GM12878 (cell line): ENCODE results near the gene ZNF837. TPM values are rescaled to one million over a fixed set of nuclear protein-coding genes. Genes with fewer than 3 reads are reported as not detected.
A peak's percentile ranks its signal among the peaks of the same experiment; 100 is the strongest.

Experiments
- ATAC-seq: fragments of 200-7000 bp; cut with Tn5 transposase; 3 replicates; pipeline ENCODE4 v1.9.1; 2020; ENCODE audit warnings: mild to moderate bottlenecking, moderate library complexity
- BruUV-seq: library from RNA; stranded (reverse); fragments of 400-500 nt; replicated peaks from 2 replicates; lab custom pipeline; 2021; lab: Mats Ljungman, UMichigan
- CTCF ChIA-PET: fragments of 300-600 bp; sonication (Branson Sonifier 250); formaldehyde crosslinking; extraction: SDS; loops from one replicate; lab custom pipeline; 2021; ENCODE audit warnings: inconsistent platforms; lab: Yijun Ruan, JAX
- POLR2A ChIA-PET: fragments of 350-600 bp; formaldehyde crosslinking; extraction: SDS; loops from one replicate; lab custom pipeline; 2021; ENCODE audit warnings: inconsistent platforms; lab: Charles Lee
- RAD21 ChIA-PET: fragments of 300-600 bp; sonication (Branson Sonifier 250); formaldehyde crosslinking; loops from one replicate; lab custom pipeline; 2023; ENCODE audit warnings: antibody characterized with exemption; ENCODE audit not compliant: unreplicated experiment; lab: Charles Lee
- SMC1A ChIA-PET: fragments of 300-600 bp; sonication (Branson Sonifier 250); formaldehyde crosslinking; loops from one replicate; lab custom pipeline; 2023; ENCODE audit not compliant: unreplicated experiment, uncharacterized antibody; lab: Charles Lee
- DNase-seq: peaks from one replicate; pipeline ENCODE4 v3.0.0-alpha.2; 2011; ENCODE audit warnings: low read depth, low spot score
- FAIRE-seq: peaks from 3 replicates; lab custom pipeline; 2011; peaks lifted over from hg19 to GRCh38; lab: Jason Lieb, UNC
- H2AFZ ChIP-seq: 2 replicates; pipeline ENCODE4 v1.6.0; 2011; ENCODE audit warnings: low read depth, low read length, control low read depth; ENCODE audit not compliant: control insufficient read depth
- H3K27ac ChIP-seq: 2 replicates; pipeline ENCODE4 v1.5.1; 2011; ENCODE audit warnings: control low read depth; ENCODE audit not compliant: control insufficient read depth, insufficient read depth
- H3K27me3 ChIP-seq, 2 experiments: replicated peaks in 1 of 2; 2 replicates each; pipeline versions ENCODE4 v1.6.0 to v1.6.1; 2011; ENCODE audit warnings: low read length in 1 of 2; ENCODE audit not compliant: control insufficient read depth in 2 of 2, insufficient read depth in 2 of 2
- H3K36me3 ChIP-seq, 2 experiments: 2 replicates each; pipeline ENCODE4 v1.5.1; 2011; ENCODE audit warnings: low read length in 1 of 2; ENCODE audit not compliant: control insufficient read depth in 2 of 2, insufficient read depth in 2 of 2
- H3K4me1 ChIP-seq: 2 replicates; pipeline ENCODE4 v1.6.1; 2011; ENCODE audit warnings: mild to moderate bottlenecking, low read length, moderate library complexity, mixed read lengths; ENCODE audit not compliant: control insufficient read depth, insufficient read depth
- H3K4me2 ChIP-seq: 2 replicates; pipeline ENCODE4 v1.6.0; 2011; ENCODE audit warnings: control low read depth; ENCODE audit not compliant: control insufficient read depth, insufficient read depth
- H3K4me3 ChIP-seq: fragments of 200-600 bp; sonication (generic); 2 replicates; pipeline ENCODE4 v1.5.1; 2016
- H3K79me2 ChIP-seq: 2 replicates; pipeline ENCODE4 v1.6.0; 2011; ENCODE audit warnings: low read length; ENCODE audit not compliant: control insufficient read depth, insufficient read depth
- H3K9ac ChIP-seq: 2 replicates; pipeline ENCODE4 v1.8.0; 2011; ENCODE audit warnings: low read length, control low read depth, mixed read lengths; ENCODE audit not compliant: control insufficient read depth, insufficient read depth
- H3K9me3 ChIP-seq: replicated peaks from 3 replicates; pipeline ENCODE4 v1.5.1; 2011; ENCODE audit warnings: mild to moderate bottlenecking, low read length; ENCODE audit not compliant: control insufficient read depth, insufficient read depth
- H4K20me1 ChIP-seq: 2 replicates; pipeline ENCODE4 v1.6.0; 2011; ENCODE audit not compliant: control insufficient read depth, insufficient read depth
- CTCF ChIP-seq, 3 experiments: IDR thresholded peaks in 2 of 3; conservative IDR thresholded peaks in 1 of 3; 2 replicates each; pipeline ENCODE4 v1.5.1; 2011; ENCODE audit warnings: low read depth in 3 of 3, low read length in 3 of 3, mild to moderate bottlenecking in 3 of 3, control low read depth in 2 of 3, moderate library complexity in 2 of 3, inconsistent platforms in 1 of 3, mixed read lengths in 1 of 3; ENCODE audit not compliant: control insufficient read depth in 2 of 3, insufficient read depth in 1 of 3; ENCODE audit errors: extremely low read depth in 1 of 3
- RELA ChIP-seq: fragments of 450-650 bp; IDR thresholded peaks from 2 replicates; pipeline ENCODE4 v1.8.0; 2014; ENCODE audit warnings: borderline replicate concordance; ENCODE audit not compliant: partially characterized antibody
- WGBS: methylation state at CpG from one replicate; pipeline ENCODE4 v1.1.6; 2016; ENCODE audit warnings: low lambda C conversion rate; ENCODE audit not compliant: insufficient replicate concordance, insufficient coverage; ENCODE audit errors: missing lambda C conversion rate; 5-methylcytosine and 5-hydroxymethylcytosine counted together
- in situ Hi-C: fragments of 300-500 bp; cut with MboI; formaldehyde crosslinking; loops from 9 replicates; pipeline ENCODE4 v1.14.3; 2018; ENCODE audit warnings: mixed read lengths
- intact Hi-C: fragments of 100-400 bp; cut with micrococcal nuclease; formaldehyde crosslinking; loops from one replicate; pipeline ENCODE4 v1.14.2; 2022; ENCODE audit not compliant: unreplicated experiment
- polyA plus RNA-seq, 11 experiments: library from polyadenylated mRNA; depleted of rRNA in 4 of 11; unstranded in 6 of 11; stranded (reverse) in 5 of 11; fragments of >200 nt; fragmentation: Nextera tagmentation in 4 of 11; fragmentation: Illumina TruSeq in 1 of 11; extraction: Ambion mirVana in 4 of 11; extraction: Trizol in 1 of 11; gene quantifications; 1 replicate in 1 of 11; 2 replicates in 10 of 11; pipeline versions ENCODE4 v1.2.1 to v1.2.3, GENCODE V29; 2011 to 2016; ENCODE audit warnings: inconsistent platforms in 2 of 11, missing spikeins in 2 of 11, low read depth in 1 of 11
- total RNA-seq, 4 experiments: library from RNA; depleted of rRNA in 3 of 4; stranded (reverse); fragments of >200 nt in 3 of 4; fragmentation: Illumina TruSeq in 1 of 4; extraction: Trizol in 1 of 4; gene quantifications; 2 replicates each; pipeline versions ENCODE4 v1.2.1 to v1.2.3, GENCODE V29; 2013 to 2021

Gene ZNF837
- total and polyA plus RNA-seq, 10 of the 15 experiments (the other 5 are each of a cell fraction or from before 2014, with no cell fraction given), result 0.07 to 2.9 (median 2.0) TPM; not detected in 2

- intact Hi-C loops, result no loop called here
- FAIRE-seq, result no peak
Observed at GRCh38 chr19:58338825-58339558, 41.8 kb downstream of the ZNF837 start.

More at GRCh38 chr19:58338825-58339558, 41.8 kb downstream of the ZNF837 start:
- no peak overlapping the region for H3K4me3 ChIP-seq
- ATAC-seq, result no peak
- CTCF ChIA-PET, result no interaction called here
- POLR2A ChIA-PET, result no interaction called here
- TF ChIP-seq RELA, result no peak
- TF ChIP-seq CTCF (IDR thresholded peaks at IDR 0.05 in 2 of 3, conservative IDR thresholded peaks at IDR 0.05 in 1 of 3; ENCODE audit: control insufficient read depth in 2 of 3, extremely low read depth in 1 of 3, insufficient read depth in 1 of 3, low read depth in 3 of 3, low read length in 3 of 3), result 0 out of 6 replicates have a peak, but pooled peaks of 1 of the 3 experiments have one; percentile 0
- H4K20me1 ChIP-seq, result no peaks in the 10 kb centered on the region; the same call in 1 of the 2 replicates
- no TSS peak for BruUV-seq
- H3K27ac ChIP-seq, result no peak overlapping the region
- H3K9ac ChIP-seq, result no peak overlapping the region
- no peaks in the 10 kb centered on the region for H3K4me1 ChIP-seq
- in situ Hi-C loops, result no loop called here
- RAD21 ChIA-PET, result no interaction called here
- no peaks in the 10 kb centered on the region; the same call in 2 of the 3 replicates for H3K9me3 ChIP-seq
- 92% methylated on average over 29 of the region's 30 CpGs for WGBS
- no peak overlapping the region for H2AFZ ChIP-seq
- no peaks in the 10 kb centered on the region for H3K27me3 ChIP-seq
- no peak overlapping the region for H3K4me2 ChIP-seq
- peaks cover 7 to 11% of the 10 kb centered on the region in 2 experiments; a peak in 3 of 4 replicates for H3K36me3 ChIP-seq
- DNase-seq, result no peak
- SMC1A ChIA-PET, result no interaction called here
- no peaks in the 10 kb centered on the region for H3K79me2 ChIP-seq
